ENCODE data around the gene FRAS1. TPM values are rescaled to one million over a fixed set of nuclear protein-coding genes. Genes with fewer than 3 reads are reported as not detected.
"Not testable (repeated sequence)": the region's sequence is repeated elsewhere in the genome, so short reads cannot be mapped to it uniquely, and the experiment has no call there.

The FRAS1 gene
- total RNA-seq, 1 donor from 2014 or later: not detected

- Mint-ChIP-seq H3K27ac (no peak overlapping the region), H3K27me3 (peaks cover 25% of the 10 kb centered on the region), H3K4me1 (no peaks in the 10 kb centered on the region), H3K36me3 (ENCODE audit: low read depth) (no peaks in the 10 kb centered on the region), H3K9me3 (no peaks in the 10 kb centered on the region), H3K4me3 (no peak overlapping the region)
- no peak for DNase-seq
- intact Hi-C loops (cut with micrococcal nuclease): no loop called here
Measured at GRCh38 chr4:78068481-78068880, 11.4 kb downstream of the FRAS1 start.

GRCh38 chr4:78069319-78069718 is 12.2 kb downstream of the FRAS1 start:
- DNase-seq: no peak
- Mint-ChIP-seq H3K4me3 (no peak overlapping the region), H3K9me3 (no peaks in the 10 kb centered on the region), H3K27me3 (peaks cover 27% of the 10 kb centered on the region), H3K4me1 (no peaks in the 10 kb centered on the region), H3K27ac (no peak overlapping the region), H3K36me3 (ENCODE audit: low read depth) (no peaks in the 10 kb centered on the region)
- intact Hi-C loops (cut with micrococcal nuclease): no loop called here

- Mint-ChIP-seq H3K4me3 (no peak overlapping the region), H3K27me3 (peaks cover 32% of the 10 kb centered on the region), H3K27ac (no peak overlapping the region), H3K4me1 (no peaks in the 10 kb centered on the region), H3K36me3 (ENCODE audit: low read depth) (no peaks in the 10 kb centered on the region), H3K9me3 (no peaks in the 10 kb centered on the region)
- no peak for DNase-seq
- intact Hi-C loops (cut with micrococcal nuclease): no loop called here
Measured at GRCh38 chr4:78069859-78070258, 12.7 kb downstream of the FRAS1 start.

GRCh38 chr4:78070731-78071282 is 13.7 kb downstream of the FRAS1 start:
- Mint-ChIP-seq H3K27me3 (peaks cover 34% of the 10 kb centered on the region), H3K4me3 (no peak overlapping the region)
- intact Hi-C loops (cut with micrococcal nuclease): no loop called here

GRCh38 chr4:78074759-78075158 is 17.6 kb downstream of the FRAS1 start:
- Mint-ChIP-seq H3K9me3 (no peaks in the 10 kb centered on the region), H3K27ac (no peak overlapping the region), H3K36me3 (ENCODE audit: low read depth) (no peaks in the 10 kb centered on the region), H3K27me3 (peaks cover 30% of the 10 kb centered on the region), H3K4me1 (no peaks in the 10 kb centered on the region), H3K4me3 (no peak overlapping the region)
- DNase-seq: no peak
- intact Hi-C loops (cut with micrococcal nuclease): no loop called here

More at GRCh38 chr4:78070731-78071282, 13.7 kb downstream of the FRAS1 start:
- no peak for DNase-seq
- no peak overlapping the region for H3K27ac Mint-ChIP-seq
- H3K4me1 Mint-ChIP-seq: no peaks in the 10 kb centered on the region
- H3K9me3 Mint-ChIP-seq: no peaks in the 10 kb centered on the region
- no peaks in the 10 kb centered on the region for H3K36me3 Mint-ChIP-seq (ENCODE audit: low read depth)

- no peaks in the 10 kb centered on the region for H3K9me3 Mint-ChIP-seq
Measured at GRCh38 chr4:78075986-78076385, 18.9 kb downstream of the FRAS1 start.

GRCh38 chr4:78078101-78078500 is 21.0 kb downstream of the FRAS1 start:
- Mint-ChIP-seq H3K36me3 (ENCODE audit: low read depth) (no peaks in the 10 kb centered on the region), H3K9me3 (no peaks in the 10 kb centered on the region), H3K27ac (no peak overlapping the region)

More at GRCh38 chr4:78075986-78076385, 18.9 kb downstream of the FRAS1 start:
- Mint-ChIP-seq H3K27me3 (peaks cover 27% of the 10 kb centered on the region), H3K36me3 (ENCODE audit: low read depth) (no peaks in the 10 kb centered on the region), H3K4me1 (no peaks in the 10 kb centered on the region), H3K4me3 (no peak overlapping the region), H3K27ac (no peak overlapping the region)
- intact Hi-C loops (cut with micrococcal nuclease): no loop called here
- DNase-seq: no peak

GRCh38 chr4:78079726-78080430 is 22.8 kb downstream of the FRAS1 start:
- no peaks in the 10 kb centered on the region for H3K36me3 Mint-ChIP-seq (ENCODE audit: low read depth)
- intact Hi-C loops (cut with micrococcal nuclease): no loop called here
- no peaks in the 10 kb centered on the region for H3K4me1 Mint-ChIP-seq
- H3K4me3 Mint-ChIP-seq: no peak overlapping the region
- no peak overlapping the region for H3K27ac Mint-ChIP-seq
- no peaks in the 10 kb centered on the region for H3K9me3 Mint-ChIP-seq
- no peak for DNase-seq
- H3K27me3 Mint-ChIP-seq: peaks cover 13% of the 10 kb centered on the region

More at GRCh38 chr4:78078101-78078500, 21.0 kb downstream of the FRAS1 start:
- intact Hi-C loops (cut with micrococcal nuclease): no loop called here
- Mint-ChIP-seq H3K27me3 (peaks cover 19% of the 10 kb centered on the region), H3K4me3 (no peak overlapping the region), H3K4me1 (no peaks in the 10 kb centered on the region)
- no peak for DNase-seq

GRCh38 chr4:78081541-78081940 is 24.4 kb downstream of the FRAS1 start:
- no peak for DNase-seq
- intact Hi-C loops (cut with micrococcal nuclease): no loop called here
- H3K9me3 Mint-ChIP-seq: peaks cover 5% of the 10 kb centered on the region
- H3K27ac Mint-ChIP-seq: no peak overlapping the region
- no peaks in the 10 kb centered on the region for H3K36me3 Mint-ChIP-seq (ENCODE audit: low read depth)
- peaks cover 10% of the 10 kb centered on the region for H3K27me3 Mint-ChIP-seq
- H3K4me3 Mint-ChIP-seq: no peak overlapping the region
- H3K4me1 Mint-ChIP-seq: no peaks in the 10 kb centered on the region

GRCh38 chr4:78083035-78083434 is 25.9 kb downstream of the FRAS1 start:
- Mint-ChIP-seq H3K36me3 (ENCODE audit: low read depth) (no peaks in the 10 kb centered on the region), H3K4me1 (no peaks in the 10 kb centered on the region), H3K27me3 (peaks cover 6% of the 10 kb centered on the region), H3K9me3 (peaks cover 5% of the 10 kb centered on the region), H3K4me3 (no peak overlapping the region), H3K27ac (no peak overlapping the region)
- intact Hi-C loops (cut with micrococcal nuclease): no loop called here
- no peak for DNase-seq

GRCh38 chr4:78091534-78091933 is 34.4 kb downstream of the FRAS1 start:
- H3K9me3 Mint-ChIP-seq: no peaks in the 10 kb centered on the region
- H3K4me3 Mint-ChIP-seq: no peak overlapping the region
- intact Hi-C loops (cut with micrococcal nuclease): no loop called here
- no peaks in the 10 kb centered on the region for H3K4me1 Mint-ChIP-seq
- peaks cover 8% of the 10 kb centered on the region for H3K27me3 Mint-ChIP-seq
- H3K27ac Mint-ChIP-seq: no peak overlapping the region
- no peaks in the 10 kb centered on the region for H3K36me3 Mint-ChIP-seq (ENCODE audit: low read depth)
- DNase-seq: no peak

- H3K27ac Mint-ChIP-seq; H3K27me3 Mint-ChIP-seq; H3K36me3 Mint-ChIP-seq (ENCODE audit: low read depth); H3K4me1 Mint-ChIP-seq; H3K4me3 Mint-ChIP-seq; H3K9me3 Mint-ChIP-seq; DNase-seq; intact Hi-C loops (cut with micrococcal nuclease): not testable (repeated sequence)
Measured at GRCh38 chr4:78092350-78092749, 35.2 kb downstream of the FRAS1 start.

- intact Hi-C loops (cut with micrococcal nuclease): no loop called here
Measured at GRCh38 chr4:78092850-78093249, 35.7 kb downstream of the FRAS1 start.

GRCh38 chr4:78095081-78095480 is 38.0 kb downstream of the FRAS1 start:
- intact Hi-C loops (cut with micrococcal nuclease): no loop called here

More at GRCh38 chr4:78092850-78093249, 35.7 kb downstream of the FRAS1 start:
- Mint-ChIP-seq H3K27ac (no peak overlapping the region), H3K27me3 (peaks cover 8% of the 10 kb centered on the region), H3K36me3 (ENCODE audit: low read depth) (no peaks in the 10 kb centered on the region), H3K4me1 (no peaks in the 10 kb centered on the region), H3K4me3 (no peak overlapping the region), H3K9me3 (no peaks in the 10 kb centered on the region)
- no peak for DNase-seq

GRCh38 chr4:78099058-78099457 is 41.9 kb downstream of the FRAS1 start:
- Mint-ChIP-seq H3K27me3 (no peaks in the 10 kb centered on the region), H3K4me3 (no peak overlapping the region), H3K9me3 (no peaks in the 10 kb centered on the region), H3K36me3 (ENCODE audit: low read depth) (no peaks in the 10 kb centered on the region), H3K27ac (no peak overlapping the region), H3K4me1 (no peaks in the 10 kb centered on the region)
- intact Hi-C loops (cut with micrococcal nuclease): no loop called here
- no peak for DNase-seq

More at GRCh38 chr4:78095081-78095480, 38.0 kb downstream of the FRAS1 start:
- no peaks in the 10 kb centered on the region for H3K36me3 Mint-ChIP-seq (ENCODE audit: low read depth)
- no peak for DNase-seq
- no peaks in the 10 kb centered on the region for H3K9me3 Mint-ChIP-seq
- no peaks in the 10 kb centered on the region for H3K4me1 Mint-ChIP-seq
- peaks cover 8% of the 10 kb centered on the region for H3K27me3 Mint-ChIP-seq
- H3K27ac Mint-ChIP-seq: no peak overlapping the region
- H3K4me3 Mint-ChIP-seq: no peak overlapping the region
